GM12875 (cell line): ENCODE results near the gene JAKMIP2.
"Not testable (repeated sequence)": the region's sequence is repeated elsewhere in the genome, so short reads cannot be mapped to it uniquely, and the experiment has no call there.

ENCODE experiments used
- H3K4me3 ChIP-seq: one replicate; pipeline ENCODE4 v1.5.1; 2011; ENCODE audit warnings: low read depth, low read length, control low read depth
- TF ChIP-seq, protein P1 (sequence below): IDR thresholded peaks from 2 replicates; pipeline ENCODE4 v1.5.1; 2011; ENCODE audit warnings: low read depth, mild to moderate bottlenecking, control low read depth, inconsistent platforms, low read length, moderate library complexity, borderline replicate concordance; ENCODE audit not compliant: insufficient read depth

JAKMIP2 gene

DNA sequence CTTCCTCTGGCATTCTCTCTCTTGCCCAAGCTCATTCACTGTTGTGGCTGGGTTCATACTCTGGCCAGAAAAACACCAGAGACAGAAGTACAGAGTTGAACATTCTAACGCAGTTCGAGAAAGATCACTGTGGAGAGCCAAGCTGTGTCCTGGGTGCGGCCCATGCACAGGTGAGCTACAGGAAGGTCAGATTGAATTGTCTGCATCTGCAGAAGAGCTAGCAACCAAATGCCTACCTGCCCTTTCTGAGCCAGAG, 145.9 kb downstream of the JAKMIP2 start:
- TF ChIP-seq, protein P1, sequence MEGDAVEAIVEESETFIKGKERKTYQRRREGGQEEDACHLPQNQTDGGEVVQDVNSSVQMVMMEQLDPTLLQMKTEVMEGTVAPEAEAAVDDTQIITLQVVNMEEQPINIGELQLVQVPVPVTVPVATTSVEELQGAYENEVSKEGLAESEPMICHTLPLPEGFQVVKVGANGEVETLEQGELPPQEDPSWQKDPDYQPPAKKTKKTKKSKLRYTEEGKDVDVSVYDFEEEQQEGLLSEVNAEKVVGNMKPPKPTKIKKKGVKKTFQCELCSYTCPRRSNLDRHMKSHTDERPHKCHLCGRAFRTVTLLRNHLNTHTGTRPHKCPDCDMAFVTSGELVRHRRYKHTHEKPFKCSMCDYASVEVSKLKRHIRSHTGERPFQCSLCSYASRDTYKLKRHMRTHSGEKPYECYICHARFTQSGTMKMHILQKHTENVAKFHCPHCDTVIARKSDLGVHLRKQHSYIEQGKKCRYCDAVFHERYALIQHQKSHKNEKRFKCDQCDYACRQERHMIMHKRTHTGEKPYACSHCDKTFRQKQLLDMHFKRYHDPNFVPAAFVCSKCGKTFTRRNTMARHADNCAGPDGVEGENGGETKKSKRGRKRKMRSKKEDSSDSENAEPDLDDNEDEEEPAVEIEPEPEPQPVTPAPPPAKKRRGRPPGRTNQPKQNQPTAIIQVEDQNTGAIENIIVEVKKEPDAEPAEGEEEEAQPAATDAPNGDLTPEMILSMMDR, result no peak
- H3K4me3 ChIP-seq, result no peak overlapping the region

DNA sequence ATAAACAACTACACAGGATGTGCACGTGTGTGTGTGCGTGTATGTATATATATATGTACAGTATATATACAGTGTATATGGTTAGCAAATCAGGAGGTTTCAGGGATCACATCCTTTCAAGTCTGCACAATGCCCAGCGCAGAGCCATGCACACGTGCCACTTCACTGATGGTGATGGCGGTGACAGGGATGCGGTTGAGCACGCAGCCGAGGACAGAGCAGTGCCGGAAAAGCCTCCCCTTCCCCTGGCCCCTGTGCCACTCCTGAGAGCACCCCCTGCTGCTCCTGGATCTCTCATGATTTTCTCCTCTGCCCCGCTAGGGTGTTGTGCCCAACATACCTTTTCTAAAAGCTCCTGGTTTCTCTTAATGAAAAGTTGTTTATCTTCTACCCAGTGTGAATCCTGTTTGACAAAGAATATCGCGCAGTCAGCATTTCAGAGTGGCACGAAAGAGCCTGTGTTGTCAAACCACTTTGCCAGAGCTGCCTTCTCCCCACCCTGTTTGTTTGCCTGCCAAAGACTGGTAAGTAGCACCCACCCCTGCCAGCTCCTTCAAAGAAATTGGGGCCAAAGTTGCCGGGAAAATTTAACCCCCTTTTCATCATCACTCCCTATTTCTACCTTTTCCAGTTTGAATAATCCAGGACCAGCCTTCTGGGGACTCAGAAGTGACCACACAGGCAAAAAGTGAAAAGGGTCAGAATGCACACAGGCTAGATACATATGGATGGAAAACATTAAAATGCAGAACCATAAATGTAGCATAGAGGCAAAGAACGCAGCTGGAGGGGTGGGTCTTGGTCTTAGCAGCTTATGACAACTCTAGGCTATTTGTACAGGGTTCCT, 146.4 kb downstream of the JAKMIP2 start:
- H3K4me3 ChIP-seq, result no peak overlapping the region
- TF ChIP-seq, protein P1, result no peak

DNA sequence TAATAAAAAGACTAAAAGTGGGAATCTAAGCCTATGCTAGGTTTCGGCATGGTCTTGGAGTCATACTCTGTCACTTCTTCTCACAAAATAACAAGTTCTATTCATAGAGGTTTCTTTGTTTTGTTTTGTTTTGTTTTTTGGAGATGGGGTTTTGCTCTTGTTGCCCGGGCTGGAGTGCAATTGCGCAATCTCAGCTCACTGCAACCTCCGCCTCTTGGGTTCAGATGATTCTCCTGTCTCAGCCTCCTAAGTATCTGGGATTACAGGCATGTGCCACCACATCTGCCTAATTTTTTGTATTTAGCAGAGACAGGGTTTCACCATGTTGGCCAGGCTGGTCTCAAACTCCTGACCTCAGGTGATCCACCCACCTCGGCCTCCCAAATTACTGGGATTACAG, 147.1 kb downstream of the JAKMIP2 start:
- not testable (repeated sequence) for H3K4me3 ChIP-seq

DNA sequence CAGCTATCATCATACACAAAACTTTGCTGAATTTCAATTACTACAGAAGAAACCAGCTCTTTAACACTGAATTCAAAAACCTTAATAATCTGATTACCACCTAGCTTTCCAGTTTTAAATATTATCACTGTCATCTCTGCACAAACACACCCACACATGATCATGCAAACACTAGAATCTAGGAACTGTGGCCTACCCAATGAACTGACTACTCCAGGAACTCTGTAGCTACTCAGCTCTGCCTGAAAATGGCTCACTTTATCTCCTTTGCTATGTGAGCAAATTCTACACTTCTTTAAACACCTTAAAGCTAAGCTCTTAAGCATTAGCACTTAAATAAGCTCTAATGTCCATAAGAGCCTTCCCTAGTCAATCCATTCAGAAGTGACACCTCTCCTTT, 149.4 kb downstream of the JAKMIP2 start:
- TF ChIP-seq, protein P1, result no peak
- H3K4me3 ChIP-seq, result no peak overlapping the region

DNA sequence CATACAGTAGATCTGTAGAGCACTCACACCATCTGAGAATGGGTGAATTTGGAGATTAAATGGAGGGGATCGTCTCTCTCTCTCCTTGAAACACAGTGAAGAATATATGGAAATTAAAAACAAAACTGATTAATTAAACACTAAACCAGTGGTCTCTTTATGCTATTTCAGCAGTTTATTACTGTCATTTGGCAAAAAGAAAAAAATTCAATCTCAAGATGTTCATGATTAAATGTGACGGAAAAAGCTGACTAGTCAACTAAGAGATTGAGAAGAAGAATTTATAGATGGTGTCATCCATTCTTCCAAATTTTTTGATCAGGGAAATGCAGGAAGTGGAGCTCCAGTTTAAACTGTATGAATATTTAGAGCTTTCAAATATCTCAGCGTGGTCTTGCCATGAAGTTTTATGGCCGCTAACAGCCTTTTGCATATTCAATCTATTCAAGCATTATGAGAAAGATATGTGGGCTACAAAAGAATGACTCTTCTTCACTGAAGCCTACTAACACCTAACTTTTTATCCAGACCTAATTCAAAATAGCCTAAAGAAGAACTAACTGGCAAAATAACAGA, 151.0 kb downstream of the JAKMIP2 start:
- TF ChIP-seq, protein P1, result no peak
- no peak overlapping the region for H3K4me3 ChIP-seq

DNA sequence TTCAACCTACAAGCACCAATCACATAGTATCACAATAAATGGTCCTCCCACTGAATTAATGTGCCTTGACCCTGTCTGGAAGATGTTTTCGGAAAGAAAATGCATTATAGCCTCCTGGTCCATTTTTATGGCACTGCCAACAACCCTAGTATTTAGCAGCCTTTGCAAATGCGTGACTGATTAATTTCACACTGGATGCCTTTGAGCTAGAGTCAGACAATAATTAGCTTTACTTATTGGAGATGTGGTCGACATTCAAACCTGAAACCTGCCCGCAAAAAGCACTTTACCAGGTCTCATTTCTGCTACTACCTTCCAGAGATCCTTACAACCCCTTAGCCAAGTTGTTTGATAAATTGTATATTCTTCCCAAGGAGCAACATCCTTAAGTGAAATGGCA, 153.3 kb downstream of the JAKMIP2 start:
- TF ChIP-seq, protein P1, result no peak
- no peak overlapping the region for H3K4me3 ChIP-seq

DNA sequence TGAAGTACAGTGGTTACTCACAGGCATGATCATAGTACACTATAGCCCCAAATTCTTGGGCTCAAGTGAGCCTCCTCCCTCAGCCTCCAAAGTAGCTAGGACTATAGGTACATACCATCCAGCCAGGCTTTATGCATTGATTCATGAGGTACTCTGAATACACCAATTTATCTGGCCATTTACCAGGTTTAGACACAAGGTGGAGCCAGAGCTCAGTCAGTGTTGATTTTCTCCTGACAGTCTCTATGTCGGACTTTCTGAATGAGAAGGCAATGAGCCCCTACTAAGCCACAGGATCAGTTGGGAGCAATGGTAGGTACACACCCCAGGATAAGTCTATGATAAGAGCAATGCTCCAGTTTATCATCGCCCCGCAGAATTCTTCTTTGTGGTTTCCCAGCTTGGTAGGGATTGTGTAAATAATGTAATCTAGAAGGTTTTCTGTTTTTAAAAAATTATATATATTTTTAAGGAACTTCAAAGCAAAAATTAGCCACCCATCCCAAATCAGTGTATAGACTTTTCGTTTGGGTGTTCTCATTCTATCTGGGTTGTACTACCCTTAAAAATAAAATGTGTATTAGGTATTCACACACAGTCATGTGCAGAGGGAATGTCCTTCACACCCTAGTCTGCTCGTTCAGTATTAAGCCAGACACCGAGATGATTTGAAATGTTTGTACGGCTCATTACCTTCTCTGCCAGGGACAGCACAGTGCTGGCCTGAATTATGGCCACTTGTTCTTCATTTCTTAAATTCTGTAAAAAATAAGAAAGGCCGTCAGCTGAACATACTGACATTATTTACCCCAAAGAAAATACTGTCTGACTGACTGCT, 154.3 kb downstream of the JAKMIP2 start:
- TF ChIP-seq, protein P1, result peak; percentile 67; the same call in 1 of the 2 replicates

More for the DNA sequence above, 154.3 kb downstream of the JAKMIP2 start:
- H3K4me3 ChIP-seq, result no peak overlapping the region
